Astrocyte (in vitro differentiated cells and primary cell): Measurements from ENCODE around the gene SLC35G3.
"Not testable (repeated sequence)": the region's sequence is repeated elsewhere in the genome, so short reads cannot be mapped to it uniquely, and the experiment has no call there.

ENCODE experiments used
- EZH2 ChIP-seq: IDR thresholded peaks from 2 replicates; pipeline ENCODE4 v1.6.1; 2012; ENCODE audit warnings: mild to moderate bottlenecking, low read length, inconsistent platforms; ENCODE audit not compliant: insufficient read depth
- TF ChIP-seq, protein P1 (sequence below): IDR thresholded peaks from 2 replicates; pipeline ENCODE4 v1.5.1; 2011; ENCODE audit warnings: low read depth, mild to moderate bottlenecking, inconsistent platforms, low read length, moderate library complexity; ENCODE audit not compliant: insufficient read depth

DNA sequence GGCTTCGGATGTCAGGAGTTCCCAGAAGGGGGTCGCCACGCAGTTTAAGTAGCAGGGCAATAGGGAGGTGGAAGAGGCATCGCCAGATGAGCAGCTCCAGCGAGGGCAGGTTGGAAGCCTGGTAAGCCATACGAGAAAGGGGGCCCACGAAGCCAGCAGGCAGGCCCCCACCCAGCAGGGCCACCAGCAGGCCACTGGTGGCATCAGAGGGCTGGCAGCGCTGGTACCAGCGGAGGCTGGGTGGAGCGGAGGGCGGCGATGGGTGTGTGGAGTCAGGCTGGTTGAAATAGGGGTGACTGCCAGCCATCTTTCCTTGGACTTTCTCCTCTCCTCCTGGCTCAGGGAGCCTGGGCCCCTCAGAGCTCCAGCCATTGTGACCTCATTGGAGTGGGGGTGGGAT, at the start of gene SLC35G3:
- TF ChIP-seq, protein P1, sequence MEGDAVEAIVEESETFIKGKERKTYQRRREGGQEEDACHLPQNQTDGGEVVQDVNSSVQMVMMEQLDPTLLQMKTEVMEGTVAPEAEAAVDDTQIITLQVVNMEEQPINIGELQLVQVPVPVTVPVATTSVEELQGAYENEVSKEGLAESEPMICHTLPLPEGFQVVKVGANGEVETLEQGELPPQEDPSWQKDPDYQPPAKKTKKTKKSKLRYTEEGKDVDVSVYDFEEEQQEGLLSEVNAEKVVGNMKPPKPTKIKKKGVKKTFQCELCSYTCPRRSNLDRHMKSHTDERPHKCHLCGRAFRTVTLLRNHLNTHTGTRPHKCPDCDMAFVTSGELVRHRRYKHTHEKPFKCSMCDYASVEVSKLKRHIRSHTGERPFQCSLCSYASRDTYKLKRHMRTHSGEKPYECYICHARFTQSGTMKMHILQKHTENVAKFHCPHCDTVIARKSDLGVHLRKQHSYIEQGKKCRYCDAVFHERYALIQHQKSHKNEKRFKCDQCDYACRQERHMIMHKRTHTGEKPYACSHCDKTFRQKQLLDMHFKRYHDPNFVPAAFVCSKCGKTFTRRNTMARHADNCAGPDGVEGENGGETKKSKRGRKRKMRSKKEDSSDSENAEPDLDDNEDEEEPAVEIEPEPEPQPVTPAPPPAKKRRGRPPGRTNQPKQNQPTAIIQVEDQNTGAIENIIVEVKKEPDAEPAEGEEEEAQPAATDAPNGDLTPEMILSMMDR = not testable (repeated sequence)
- TF ChIP-seq EZH2 = not testable (repeated sequence)
